NCI-H1417 treated with DMSO at 0.1 percent for 48 hours (cell line): ENCODE data around the gene TEX26.

Source experiments
- DNase-seq: peaks from one replicate; lab custom pipeline; 2025; lab: John Stamatoyannopoulos, UW

Gene TEX26

GRCh38 chr13:31012655-31013024 is 80.2 kb downstream of the TEX26 start:
- DNase-seq, result no peak

- no peak for DNase-seq
Observed at GRCh38 chr13:31014456-31014855, 82.0 kb downstream of the TEX26 start.

- no peak for DNase-seq
Observed at GRCh38 chr13:31015199-31015598, 82.7 kb downstream of the TEX26 start.

- DNase-seq, result no peak
Observed at GRCh38 chr13:31016342-31017325, 84.2 kb downstream of the TEX26 start.

- DNase-seq, result no peak
Observed at GRCh38 chr13:31018511-31018910, 86.1 kb downstream of the TEX26 start.

- DNase-seq, result no peak
Observed at GRCh38 chr13:31020996-31021395, 88.5 kb downstream of the TEX26 start.

- no peak for DNase-seq
Observed at GRCh38 chr13:31022288-31022895, 89.9 kb downstream of the TEX26 start.

GRCh38 chr13:31022928-31023530 is 90.6 kb downstream of the TEX26 start:
- no peak for DNase-seq
